WTC11 (cell line): ENCODE results near the gene PROSER2.

ENCODE experiments used
- ATF1 ChIP-seq: sonication (generic); formaldehyde crosslinking; IDR thresholded peaks from 2 replicates; pipeline ENCODE4 v1.8.1; 2023; ENCODE audit warnings: mild to moderate bottlenecking, moderate library complexity, missing genetic modification reagents
- IRF2 ChIP-seq: sonication (generic); formaldehyde crosslinking; IDR thresholded peaks from 2 replicates; pipeline ENCODE4 v1.8.0; 2022; ENCODE audit warnings: low read depth, missing genetic modification reagents, borderline replicate concordance
- SMAD3 ChIP-seq: sonication (generic); formaldehyde crosslinking; IDR thresholded peaks from 2 replicates; pipeline ENCODE4 v1.8.0; 2022; ENCODE audit warnings: missing genetic modification reagents, mild to moderate bottlenecking, borderline replicate concordance
- SMAD4 ChIP-seq: sonication (generic); formaldehyde crosslinking; IDR thresholded peaks from 2 replicates; pipeline ENCODE4 v1.8.0; 2022; ENCODE audit warnings: mild to moderate bottlenecking, missing genetic modification reagents
- SP1 ChIP-seq: sonication (generic); formaldehyde crosslinking; conservative IDR thresholded peaks from 2 replicates; pipeline ENCODE4 v1.8.1; 2022; ENCODE audit warnings: missing genetic modification reagents
- TF ChIP-seq, protein P1 (sequence below): sonication (generic); formaldehyde crosslinking; IDR thresholded peaks from 2 replicates; pipeline ENCODE4 v1.8.1; 2022; ENCODE audit warnings: low read depth, mild to moderate bottlenecking, moderate library complexity, missing genetic modification reagents, borderline replicate concordance
- TF ChIP-seq, protein P2 (sequence below): fragments of 200-600 bp; IDR thresholded peaks from 2 replicates; pipeline ENCODE4 v1.8.0; 2022; ENCODE audit warnings: antibody characterized with exemption
- TF ChIP-seq, protein P3 (sequence below): sonication (generic); formaldehyde crosslinking; IDR thresholded peaks from 2 replicates; pipeline ENCODE4 v1.8.1; 2022; ENCODE audit warnings: missing genetic modification reagents, borderline replicate concordance
- TF ChIP-seq, protein P4 (sequence below): sonication (generic); formaldehyde crosslinking; IDR thresholded peaks from 2 replicates; pipeline ENCODE4 v1.8.1; 2022; ENCODE audit warnings: low read depth, missing genetic modification reagents, borderline replicate concordance
- TF ChIP-seq, protein P5 (sequence below): sonication (generic); formaldehyde crosslinking; IDR thresholded peaks from 2 replicates; pipeline ENCODE4 v1.8.1; 2023; ENCODE audit warnings: mild to moderate bottlenecking, missing genetic modification reagents, borderline replicate concordance

DNA sequence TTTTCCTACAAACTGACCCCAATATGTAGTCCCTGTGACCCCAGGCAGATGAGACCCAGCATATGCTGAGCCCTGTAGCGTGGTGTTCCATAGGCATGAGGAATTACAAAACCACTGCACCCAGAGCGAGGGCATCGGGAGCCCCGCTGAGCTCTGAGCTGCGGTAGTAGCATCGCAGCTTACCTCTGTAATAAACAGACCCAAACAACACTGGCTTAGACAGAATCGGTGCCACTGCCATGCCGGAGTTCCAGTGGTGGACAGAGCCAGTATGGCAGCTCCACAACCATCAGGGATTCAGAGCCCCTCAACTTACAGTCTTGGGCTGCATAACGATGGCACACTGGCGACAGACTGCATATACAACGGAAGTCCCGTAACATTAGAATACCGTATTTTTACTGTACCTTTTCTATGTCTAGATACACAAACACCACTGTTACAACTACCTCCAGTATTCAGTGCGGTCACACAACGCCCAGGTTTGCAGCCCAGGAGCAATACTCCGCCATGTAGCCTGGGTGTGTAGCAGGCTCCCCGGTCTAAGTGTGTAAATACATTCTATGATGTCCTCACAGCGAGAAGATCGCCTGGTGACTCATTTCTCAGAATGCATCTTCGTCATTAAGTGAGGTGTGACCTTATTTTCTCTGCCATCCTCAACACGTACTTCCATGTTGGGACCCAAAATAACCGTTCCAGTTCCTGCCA lies 68.8 kb downstream of the PROSER2 start:
- no peak for TF ChIP-seq SMAD4 (CRISPR knock-in tag)
- TF ChIP-seq, protein P1, sequence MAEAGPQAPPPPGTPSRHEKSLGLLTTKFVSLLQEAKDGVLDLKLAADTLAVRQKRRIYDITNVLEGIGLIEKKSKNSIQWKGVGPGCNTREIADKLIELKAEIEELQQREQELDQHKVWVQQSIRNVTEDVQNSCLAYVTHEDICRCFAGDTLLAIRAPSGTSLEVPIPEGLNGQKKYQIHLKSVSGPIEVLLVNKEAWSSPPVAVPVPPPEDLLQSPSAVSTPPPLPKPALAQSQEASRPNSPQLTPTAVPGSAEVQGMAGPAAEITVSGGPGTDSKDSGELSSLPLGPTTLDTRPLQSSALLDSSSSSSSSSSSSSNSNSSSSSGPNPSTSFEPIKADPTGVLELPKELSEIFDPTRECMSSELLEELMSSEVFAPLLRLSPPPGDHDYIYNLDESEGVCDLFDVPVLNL (CRISPR knock-in tag): no peak
- no peak for TF ChIP-seq ATF1 (CRISPR knock-in tag)
- TF ChIP-seq, protein P2, sequence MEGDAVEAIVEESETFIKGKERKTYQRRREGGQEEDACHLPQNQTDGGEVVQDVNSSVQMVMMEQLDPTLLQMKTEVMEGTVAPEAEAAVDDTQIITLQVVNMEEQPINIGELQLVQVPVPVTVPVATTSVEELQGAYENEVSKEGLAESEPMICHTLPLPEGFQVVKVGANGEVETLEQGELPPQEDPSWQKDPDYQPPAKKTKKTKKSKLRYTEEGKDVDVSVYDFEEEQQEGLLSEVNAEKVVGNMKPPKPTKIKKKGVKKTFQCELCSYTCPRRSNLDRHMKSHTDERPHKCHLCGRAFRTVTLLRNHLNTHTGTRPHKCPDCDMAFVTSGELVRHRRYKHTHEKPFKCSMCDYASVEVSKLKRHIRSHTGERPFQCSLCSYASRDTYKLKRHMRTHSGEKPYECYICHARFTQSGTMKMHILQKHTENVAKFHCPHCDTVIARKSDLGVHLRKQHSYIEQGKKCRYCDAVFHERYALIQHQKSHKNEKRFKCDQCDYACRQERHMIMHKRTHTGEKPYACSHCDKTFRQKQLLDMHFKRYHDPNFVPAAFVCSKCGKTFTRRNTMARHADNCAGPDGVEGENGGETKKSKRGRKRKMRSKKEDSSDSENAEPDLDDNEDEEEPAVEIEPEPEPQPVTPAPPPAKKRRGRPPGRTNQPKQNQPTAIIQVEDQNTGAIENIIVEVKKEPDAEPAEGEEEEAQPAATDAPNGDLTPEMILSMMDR: no peak
- TF ChIP-seq, protein P3, sequence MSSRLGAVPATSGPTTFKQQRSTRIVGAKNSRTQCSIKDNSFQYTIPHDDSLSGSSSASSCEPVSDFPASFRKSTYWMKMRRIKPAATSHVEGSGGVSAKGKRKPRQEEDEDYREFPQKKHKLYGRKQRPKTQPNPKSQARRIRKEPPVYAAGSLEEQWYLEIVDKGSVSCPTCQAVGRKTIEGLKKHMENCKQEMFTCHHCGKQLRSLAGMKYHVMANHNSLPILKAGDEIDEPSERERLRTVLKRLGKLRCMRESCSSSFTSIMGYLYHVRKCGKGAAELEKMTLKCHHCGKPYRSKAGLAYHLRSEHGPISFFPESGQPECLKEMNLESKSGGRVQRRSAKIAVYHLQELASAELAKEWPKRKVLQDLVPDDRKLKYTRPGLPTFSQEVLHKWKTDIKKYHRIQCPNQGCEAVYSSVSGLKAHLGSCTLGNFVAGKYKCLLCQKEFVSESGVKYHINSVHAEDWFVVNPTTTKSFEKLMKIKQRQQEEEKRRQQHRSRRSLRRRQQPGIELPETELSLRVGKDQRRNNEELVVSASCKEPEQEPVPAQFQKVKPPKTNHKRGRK (CRISPR knock-in tag): no peak
- no peak for TF ChIP-seq SP1 (CRISPR knock-in tag)
- TF ChIP-seq IRF2: no peak
- no peak for TF ChIP-seq SMAD3 (CRISPR knock-in tag)
- TF ChIP-seq, protein P4, sequence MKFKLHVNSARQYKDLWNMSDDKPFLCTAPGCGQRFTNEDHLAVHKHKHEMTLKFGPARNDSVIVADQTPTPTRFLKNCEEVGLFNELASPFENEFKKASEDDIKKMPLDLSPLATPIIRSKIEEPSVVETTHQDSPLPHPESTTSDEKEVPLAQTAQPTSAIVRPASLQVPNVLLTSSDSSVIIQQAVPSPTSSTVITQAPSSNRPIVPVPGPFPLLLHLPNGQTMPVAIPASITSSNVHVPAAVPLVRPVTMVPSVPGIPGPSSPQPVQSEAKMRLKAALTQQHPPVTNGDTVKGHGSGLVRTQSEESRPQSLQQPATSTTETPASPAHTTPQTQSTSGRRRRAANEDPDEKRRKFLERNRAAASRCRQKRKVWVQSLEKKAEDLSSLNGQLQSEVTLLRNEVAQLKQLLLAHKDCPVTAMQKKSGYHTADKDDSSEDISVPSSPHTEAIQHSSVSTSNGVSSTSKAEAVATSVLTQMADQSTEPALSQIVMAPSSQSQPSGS (CRISPR knock-in tag): no peak
- TF ChIP-seq, protein P5, sequence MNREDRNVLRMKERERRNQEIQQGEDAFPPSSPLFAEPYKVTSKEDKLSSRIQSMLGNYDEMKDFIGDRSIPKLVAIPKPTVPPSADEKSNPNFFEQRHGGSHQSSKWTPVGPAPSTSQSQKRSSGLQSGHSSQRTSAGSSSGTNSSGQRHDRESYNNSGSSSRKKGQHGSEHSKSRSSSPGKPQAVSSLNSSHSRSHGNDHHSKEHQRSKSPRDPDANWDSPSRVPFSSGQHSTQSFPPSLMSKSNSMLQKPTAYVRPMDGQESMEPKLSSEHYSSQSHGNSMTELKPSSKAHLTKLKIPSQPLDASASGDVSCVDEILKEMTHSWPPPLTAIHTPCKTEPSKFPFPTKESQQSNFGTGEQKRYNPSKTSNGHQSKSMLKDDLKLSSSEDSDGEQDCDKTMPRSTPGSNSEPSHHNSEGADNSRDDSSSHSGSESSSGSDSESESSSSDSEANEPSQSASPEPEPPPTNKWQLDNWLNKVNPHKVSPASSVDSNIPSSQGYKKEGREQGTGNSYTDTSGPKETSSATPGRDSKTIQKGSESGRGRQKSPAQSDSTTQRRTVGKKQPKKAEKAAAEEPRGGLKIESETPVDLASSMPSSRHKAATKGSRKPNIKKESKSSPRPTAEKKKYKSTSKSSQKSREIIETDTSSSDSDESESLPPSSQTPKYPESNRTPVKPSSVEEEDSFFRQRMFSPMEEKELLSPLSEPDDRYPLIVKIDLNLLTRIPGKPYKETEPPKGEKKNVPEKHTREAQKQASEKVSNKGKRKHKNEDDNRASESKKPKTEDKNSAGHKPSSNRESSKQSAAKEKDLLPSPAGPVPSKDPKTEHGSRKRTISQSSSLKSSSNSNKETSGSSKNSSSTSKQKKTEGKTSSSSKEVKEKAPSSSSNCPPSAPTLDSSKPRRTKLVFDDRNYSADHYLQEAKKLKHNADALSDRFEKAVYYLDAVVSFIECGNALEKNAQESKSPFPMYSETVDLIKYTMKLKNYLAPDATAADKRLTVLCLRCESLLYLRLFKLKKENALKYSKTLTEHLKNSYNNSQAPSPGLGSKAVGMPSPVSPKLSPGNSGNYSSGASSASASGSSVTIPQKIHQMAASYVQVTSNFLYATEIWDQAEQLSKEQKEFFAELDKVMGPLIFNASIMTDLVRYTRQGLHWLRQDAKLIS (CRISPR knock-in tag): no peak
